HL-60 (cell line): ENCODE results near the gene MYH9.

Source experiments
- DNase-seq, 2 experiments: peaks; one replicate each; pipeline ENCODE4 v3.0.0-alpha.2; 2010 to 2020; ENCODE audit warnings: low read depth in 1 of 2, low spot score in 1 of 2
- H3K27ac ChIP-seq: fragments of 250-450 bp; sonication (Bioruptor Pico); replicated peaks from 2 replicates; pipeline ENCODE4 v1.5.1; 2020; ENCODE audit warnings: mild to moderate bottlenecking, moderate library complexity
- H3K27me3 ChIP-seq: fragments of 250-450 bp; sonication (Bioruptor Pico); 2 replicates; pipeline ENCODE4 v1.5.1; 2021; ENCODE audit warnings: mild to moderate bottlenecking, moderate library complexity; ENCODE audit not compliant: insufficient read depth, poor library complexity, severe bottlenecking
- H3K4me3 ChIP-seq: replicated peaks from 2 replicates; pipeline ENCODE4 v1.5.1; 2011; ENCODE audit warnings: mild to moderate bottlenecking, control low read depth, low read length; ENCODE audit not compliant: insufficient read depth
- POLR2AphosphoS5 ChIP-seq: IDR thresholded peaks from 2 replicates; pipeline ENCODE4 v1.6.1; 2012; ENCODE audit warnings: low read depth
- SPI1 ChIP-seq: IDR thresholded peaks from 2 replicates; pipeline ENCODE4 v1.6.1; 2012; ENCODE audit warnings: low read depth, mild to moderate bottlenecking, borderline replicate concordance
- TF ChIP-seq, protein P1 (sequence below): IDR thresholded peaks from 2 replicates; pipeline ENCODE4 v1.6.1; 2012; ENCODE audit warnings: low read depth; ENCODE audit not compliant: insufficient replicate concordance
- TF ChIP-seq, protein P2 (sequence below): IDR thresholded peaks from one replicate; pipeline ENCODE4 v1.5.1; 2011; ENCODE audit warnings: low read length, control low read depth, inconsistent platforms; ENCODE audit not compliant: insufficient read depth

MYH9 gene

DNA sequence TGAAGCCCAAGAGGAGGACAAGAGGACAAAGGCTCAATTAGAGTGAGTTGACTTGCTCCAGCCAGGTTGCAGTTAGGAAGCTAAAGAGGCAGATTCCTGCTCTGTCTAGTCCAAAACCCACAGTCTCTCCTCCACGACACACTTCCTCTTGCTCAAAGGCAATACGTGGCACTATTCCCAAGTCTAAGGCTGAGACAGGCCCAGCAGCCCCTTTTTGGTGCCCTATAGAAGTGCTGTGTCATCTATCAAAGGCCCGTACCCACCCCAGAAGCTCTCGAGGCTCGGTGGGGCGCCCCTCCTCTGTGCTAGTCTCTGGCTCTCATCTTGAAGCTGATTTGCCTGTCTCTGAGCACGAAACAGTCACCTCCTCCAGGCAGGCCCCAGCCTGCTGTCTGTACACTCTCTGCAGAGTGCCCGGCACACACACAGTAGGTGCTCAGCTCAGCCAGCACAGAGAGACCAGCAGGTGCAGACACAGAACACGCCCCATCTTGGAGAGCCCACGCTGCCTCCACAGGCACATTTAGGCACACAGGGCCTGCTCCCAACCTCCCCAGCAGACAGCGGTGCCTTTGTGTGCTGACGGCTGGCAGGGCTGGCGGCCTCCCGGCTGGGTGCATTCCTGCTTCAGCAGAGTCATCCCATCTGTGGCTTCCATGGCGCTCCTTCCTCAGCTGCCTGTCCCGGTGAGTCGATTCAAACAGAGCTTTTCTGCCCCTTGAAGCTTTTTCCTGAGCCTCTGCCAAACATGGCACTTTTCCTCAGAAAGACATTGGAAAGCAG lies 52.8 kb downstream of the MYH9 start:
- TF ChIP-seq, protein P1, sequence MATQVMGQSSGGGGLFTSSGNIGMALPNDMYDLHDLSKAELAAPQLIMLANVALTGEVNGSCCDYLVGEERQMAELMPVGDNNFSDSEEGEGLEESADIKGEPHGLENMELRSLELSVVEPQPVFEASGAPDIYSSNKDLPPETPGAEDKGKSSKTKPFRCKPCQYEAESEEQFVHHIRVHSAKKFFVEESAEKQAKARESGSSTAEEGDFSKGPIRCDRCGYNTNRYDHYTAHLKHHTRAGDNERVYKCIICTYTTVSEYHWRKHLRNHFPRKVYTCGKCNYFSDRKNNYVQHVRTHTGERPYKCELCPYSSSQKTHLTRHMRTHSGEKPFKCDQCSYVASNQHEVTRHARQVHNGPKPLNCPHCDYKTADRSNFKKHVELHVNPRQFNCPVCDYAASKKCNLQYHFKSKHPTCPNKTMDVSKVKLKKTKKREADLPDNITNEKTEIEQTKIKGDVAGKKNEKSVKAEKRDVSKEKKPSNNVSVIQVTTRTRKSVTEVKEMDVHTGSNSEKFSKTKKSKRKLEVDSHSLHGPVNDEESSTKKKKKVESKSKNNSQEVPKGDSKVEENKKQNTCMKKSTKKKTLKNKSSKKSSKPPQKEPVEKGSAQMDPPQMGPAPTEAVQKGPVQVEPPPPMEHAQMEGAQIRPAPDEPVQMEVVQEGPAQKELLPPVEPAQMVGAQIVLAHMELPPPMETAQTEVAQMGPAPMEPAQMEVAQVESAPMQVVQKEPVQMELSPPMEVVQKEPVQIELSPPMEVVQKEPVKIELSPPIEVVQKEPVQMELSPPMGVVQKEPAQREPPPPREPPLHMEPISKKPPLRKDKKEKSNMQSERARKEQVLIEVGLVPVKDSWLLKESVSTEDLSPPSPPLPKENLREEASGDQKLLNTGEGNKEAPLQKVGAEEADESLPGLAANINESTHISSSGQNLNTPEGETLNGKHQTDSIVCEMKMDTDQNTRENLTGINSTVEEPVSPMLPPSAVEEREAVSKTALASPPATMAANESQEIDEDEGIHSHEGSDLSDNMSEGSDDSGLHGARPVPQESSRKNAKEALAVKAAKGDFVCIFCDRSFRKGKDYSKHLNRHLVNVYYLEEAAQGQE: no peak
- TF ChIP-seq SPI1: peak; percentile 84
- TF ChIP-seq POLR2AphosphoS5: peak; percentile 32; the same call in 1 of the 2 replicates
- peak overlapping the region; percentile 95 for H3K27ac ChIP-seq
- no peaks in the 10 kb centered on the region for H3K27me3 ChIP-seq
- DNase-seq: peak; percentile 76 to 83
- H3K4me3 ChIP-seq: no peak overlapping the region

DNA sequence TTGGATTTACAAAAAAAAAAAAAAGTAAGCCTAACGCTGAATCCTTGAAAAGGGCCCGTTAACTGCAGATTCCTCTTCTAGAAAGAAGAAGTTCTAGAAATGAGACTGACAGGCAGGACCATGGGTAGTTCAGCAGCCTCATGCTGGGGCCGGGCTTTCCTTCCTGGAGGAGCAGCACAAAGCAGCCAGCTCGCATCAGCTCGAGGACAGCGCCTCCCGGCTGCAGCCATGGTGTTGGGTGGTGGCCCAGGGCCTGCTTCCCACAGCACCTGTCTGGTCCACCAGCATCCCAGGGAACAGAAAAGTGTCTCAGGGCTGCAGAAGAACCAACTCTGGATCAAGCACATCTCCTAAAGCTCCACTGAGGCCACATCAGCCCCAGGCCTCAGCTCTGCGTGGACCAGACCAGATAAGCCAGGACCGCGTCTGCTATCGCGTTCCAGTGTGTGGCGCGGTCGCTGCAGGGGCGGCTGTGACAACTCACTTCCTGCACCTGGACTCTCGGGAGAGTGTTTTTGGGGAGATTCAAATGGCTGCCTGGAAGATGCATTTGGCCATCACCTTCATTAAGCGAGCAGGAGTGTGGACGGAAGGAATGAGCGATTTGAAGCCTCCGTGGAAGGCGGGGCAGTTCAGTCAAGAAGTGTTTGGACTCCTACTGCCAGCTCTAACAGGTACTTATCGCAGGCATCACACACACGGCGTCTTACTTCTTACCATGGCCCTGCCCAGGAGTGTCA lies 53.5 kb downstream of the MYH9 start:
- peak in 1 of 2 experiments; percentile 86 for DNase-seq
- peak overlapping the region; percentile 95 for H3K27ac ChIP-seq
- TF ChIP-seq, protein P1: peak; percentile 81
- TF ChIP-seq SPI1: no peak

DNA sequence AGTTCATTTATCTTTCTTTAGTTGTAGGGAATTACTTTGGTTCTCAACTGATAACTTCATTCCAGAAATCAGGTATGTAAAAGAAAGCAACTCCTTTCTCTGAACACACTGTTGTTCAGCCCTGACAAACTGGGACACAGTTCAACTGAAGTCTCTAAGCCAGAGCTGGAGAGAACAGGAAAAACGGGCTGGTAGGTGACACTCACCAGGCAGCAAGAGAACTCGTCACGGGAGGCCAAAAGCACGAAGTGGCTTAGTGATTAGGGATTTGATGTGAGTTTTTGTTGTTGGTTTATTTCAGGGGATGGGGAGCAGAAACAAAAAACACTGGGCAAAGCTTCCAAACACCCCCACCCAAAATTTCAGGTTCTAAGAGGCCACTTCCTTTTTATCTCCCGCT lies 54.1 kb downstream of the MYH9 start:
- Histone ChIP-seq H3K4me3 (no peak overlapping the region), H3K27me3 (no peaks in the 10 kb centered on the region), H3K27ac (peak overlapping the region; percentile 95)
- no peak for DNase-seq
- TF ChIP-seq SPI1 (peak; percentile 79), POLR2AphosphoS5 (no peak)

More for the DNA sequence above, 53.5 kb downstream of the MYH9 start:
- Histone ChIP-seq H3K27me3 (no peaks in the 10 kb centered on the region), H3K4me3 (no peak overlapping the region)

DNA sequence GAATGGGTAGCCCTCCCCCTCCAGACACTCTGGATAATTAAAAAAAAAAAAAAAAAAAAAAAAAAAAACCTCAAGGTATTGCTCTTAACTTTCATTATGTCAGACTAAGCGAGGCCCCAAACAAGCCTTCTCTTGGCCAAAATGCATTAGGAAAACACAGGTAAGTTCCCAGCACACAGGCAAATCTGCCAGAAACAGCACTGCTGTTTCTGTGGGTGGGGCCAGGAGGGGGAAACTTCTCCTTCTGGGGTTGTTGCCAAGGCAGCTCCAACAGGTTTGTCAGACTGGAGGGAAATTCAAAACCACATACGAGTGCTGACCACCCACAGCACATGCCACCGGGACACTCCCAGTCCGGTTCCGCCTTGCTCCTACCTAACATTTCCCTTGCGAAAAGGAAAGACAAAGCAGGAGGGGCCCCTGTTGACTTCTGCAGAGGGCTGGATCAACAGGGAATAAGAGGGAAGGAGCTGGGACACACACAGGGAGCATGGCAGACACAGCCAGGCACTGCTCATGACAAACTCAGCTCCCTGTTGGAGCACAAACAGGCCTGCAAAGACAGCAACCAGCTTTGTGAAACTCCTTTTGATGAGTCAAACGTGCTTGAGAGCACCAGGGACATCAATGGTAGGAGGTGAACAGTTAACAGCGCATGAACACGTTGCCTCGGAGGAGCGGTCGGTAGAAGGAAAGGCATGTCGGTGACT lies 55.0 kb downstream of the MYH9 start:
- no peaks in the 10 kb centered on the region for H3K27me3 ChIP-seq
- H3K27ac ChIP-seq: peak overlapping the region; percentile 95
- DNase-seq: peak; percentile 60 to 90
- H3K4me3 ChIP-seq: no peak overlapping the region
- TF ChIP-seq, protein P2, sequence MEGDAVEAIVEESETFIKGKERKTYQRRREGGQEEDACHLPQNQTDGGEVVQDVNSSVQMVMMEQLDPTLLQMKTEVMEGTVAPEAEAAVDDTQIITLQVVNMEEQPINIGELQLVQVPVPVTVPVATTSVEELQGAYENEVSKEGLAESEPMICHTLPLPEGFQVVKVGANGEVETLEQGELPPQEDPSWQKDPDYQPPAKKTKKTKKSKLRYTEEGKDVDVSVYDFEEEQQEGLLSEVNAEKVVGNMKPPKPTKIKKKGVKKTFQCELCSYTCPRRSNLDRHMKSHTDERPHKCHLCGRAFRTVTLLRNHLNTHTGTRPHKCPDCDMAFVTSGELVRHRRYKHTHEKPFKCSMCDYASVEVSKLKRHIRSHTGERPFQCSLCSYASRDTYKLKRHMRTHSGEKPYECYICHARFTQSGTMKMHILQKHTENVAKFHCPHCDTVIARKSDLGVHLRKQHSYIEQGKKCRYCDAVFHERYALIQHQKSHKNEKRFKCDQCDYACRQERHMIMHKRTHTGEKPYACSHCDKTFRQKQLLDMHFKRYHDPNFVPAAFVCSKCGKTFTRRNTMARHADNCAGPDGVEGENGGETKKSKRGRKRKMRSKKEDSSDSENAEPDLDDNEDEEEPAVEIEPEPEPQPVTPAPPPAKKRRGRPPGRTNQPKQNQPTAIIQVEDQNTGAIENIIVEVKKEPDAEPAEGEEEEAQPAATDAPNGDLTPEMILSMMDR: no peak
- peak; percentile 47; the same call in 1 of the 2 replicates for TF ChIP-seq POLR2AphosphoS5
